ENCODE data around the gene KIAA1671. TPM values are rescaled to one million over a fixed set of nuclear protein-coding genes. Genes with fewer than 3 reads are reported as not detected.

Gene KIAA1671
- total and polyA plus RNA-seq, 2 of the 13 experiments (the other 11 are each of a cell fraction or from before 2014, with no cell fraction given) = 13.5 to 13.6 TPM

GRCh38 chr22:24951942-24952836 lies at the start of gene KIAA1671 (continued):
- TF ChIP-seq ZBED4 (CRISPR knock-in tag; IDR thresholded peaks at IDR 0.05; ENCODE audit: borderline replicate concordance) = peak; percentile 98
- TF ChIP-seq CSRNP1 (CRISPR knock-in tag; IDR thresholded peaks at IDR 0.05) = no peak
- TF ChIP-seq NR2F1 (CRISPR knock-in tag; IDR thresholded peaks at IDR 0.05) = peak; percentile 68 to 97
- 0 out of 2 replicates have a peak, but pooled peaks have one; percentile 13 for TF ChIP-seq FOXO1 (CRISPR knock-in tag; IDR thresholded peaks at IDR 0.05)
- no peak; the same call in 1 of the 2 replicates for TF ChIP-seq ZNF674 (CRISPR knock-in tag; IDR thresholded peaks at IDR 0.05; ENCODE audit: low read depth)
- no peak for TF ChIP-seq RARG (CRISPR knock-in tag; IDR thresholded peaks at IDR 0.05; ENCODE audit: low read depth)
- TF ChIP-seq PITX1 (CRISPR knock-in tag; IDR thresholded peaks at IDR 0.05) = peak; percentile 66
- TF ChIP-seq MAFG (CRISPR knock-in tag; IDR thresholded peaks at IDR 0.05) = no peak
- no peak for TF ChIP-seq AKAP8 (CRISPR knock-in tag; IDR thresholded peaks at IDR 0.05)
- TF ChIP-seq ARID5B (CRISPR knock-in tag; IDR thresholded peaks at IDR 0.05) = peak; percentile 49
- TF ChIP-seq LCORL (IDR thresholded peaks at IDR 0.05) = no peak
- peak; percentile 83 for TF ChIP-seq LCORL (CRISPR knock-in tag; IDR thresholded peaks at IDR 0.05)
- TF ChIP-seq ZNF577 (CRISPR knock-in tag; IDR thresholded peaks at IDR 0.05; ENCODE audit: borderline replicate concordance, low read depth) = no peak
- peak; percentile 85 for TF ChIP-seq HIVEP1 (CRISPR knock-in tag; IDR thresholded peaks at IDR 0.05)
- TF ChIP-seq KDM2A (CRISPR knock-in tag; IDR thresholded peaks at IDR 0.05; ENCODE audit: borderline replicate concordance, low read depth) = peak; percentile 75
- TF ChIP-seq PTBP1 (IDR thresholded peaks at IDR 0.05; ENCODE audit: low read depth, low read length, poor library complexity, severe bottlenecking) = no peak
- no peak for TF ChIP-seq THYN1 (CRISPR knock-in tag; IDR thresholded peaks at IDR 0.05; ENCODE audit: borderline replicate concordance, low read depth)
